Hepatocyte (in vitro differentiated cells): ENCODE data around the gene PACS1. TPM values are rescaled to one million over a fixed set of nuclear protein-coding genes. Genes with fewer than 3 reads are reported as not detected.
A peak's percentile ranks its signal among the peaks of the same experiment; 100 is the strongest.

Experiments
- DNase-seq: peaks from one replicate; pipeline ENCODE4 v3.0.0-alpha.2; 2016; ENCODE audit warnings: low spot score
- H2AFZ ChIP-seq: fragments of 200-600 bp; sonication (generic); 2 replicates; pipeline ENCODE4 v1.6.0; 2016; ENCODE audit warnings: antibody characterized with exemption, mild to moderate bottlenecking
- H3K27ac ChIP-seq: fragments of 200-600 bp; sonication (generic); 2 replicates; pipeline ENCODE4 v1.5.1; 2016; ENCODE audit warnings: mild to moderate bottlenecking
- H3K27me3 ChIP-seq: fragments of 200-600 bp; sonication (generic); 2 replicates; pipeline ENCODE4 v1.6.1; 2016
- H3K36me3 ChIP-seq: fragments of 200-600 bp; sonication (generic); replicated peaks from 2 replicates; pipeline ENCODE4 v1.5.1; 2016; ENCODE audit warnings: low read depth; ENCODE audit not compliant: insufficient read depth
- H3K4me1 ChIP-seq: fragments of 200-600 bp; sonication (generic); 2 replicates; pipeline ENCODE4 v1.5.1; 2016; ENCODE audit warnings: mild to moderate bottlenecking, moderate library complexity; ENCODE audit not compliant: insufficient read depth
- H3K4me2 ChIP-seq: fragments of 200-600 bp; sonication (generic); 2 replicates; pipeline ENCODE4 v1.6.0; 2016
- H3K4me3 ChIP-seq: fragments of 200-600 bp; sonication (generic); 2 replicates; pipeline ENCODE4 v1.5.1; 2016; ENCODE audit warnings: mild to moderate bottlenecking
- H3K79me2 ChIP-seq: fragments of 200-600 bp; sonication (generic); 2 replicates; pipeline ENCODE4 v1.6.0; 2017; ENCODE audit warnings: mild to moderate bottlenecking
- H3K9me2 ChIP-seq: fragments of 200-600 bp; sonication (generic); replicated peaks from 2 replicates; pipeline ENCODE4 v1.6.0; 2017; ENCODE audit warnings: mild to moderate bottlenecking; ENCODE audit not compliant: insufficient read depth
- H3K9me3 ChIP-seq: fragments of 200-600 bp; sonication (generic); 2 replicates; pipeline ENCODE4 v1.5.1; 2016; ENCODE audit warnings: low read depth, mild to moderate bottlenecking
- H4K20me1 ChIP-seq: fragments of 200-600 bp; sonication (generic); 2 replicates; pipeline ENCODE4 v1.6.0; 2016; ENCODE audit warnings: mild to moderate bottlenecking; ENCODE audit not compliant: insufficient read depth, poor library complexity, severe bottlenecking
- CTCF ChIP-seq: fragments of 200-600 bp; sonication (generic); IDR thresholded peaks from 2 replicates; pipeline ENCODE4 v1.5.1; 2016; ENCODE audit warnings: antibody characterized with exemption, mild to moderate bottlenecking; ENCODE audit not compliant: poor library complexity
- EZH2 ChIP-seq: fragments of 200-600 bp; sonication (generic); IDR thresholded peaks from 2 replicates; pipeline ENCODE4 v1.6.1; 2016; ENCODE audit warnings: antibody characterized with exemption, mild to moderate bottlenecking, borderline replicate concordance
- EZH2phosphoT487 ChIP-seq: fragments of 200-600 bp; sonication (generic); IDR thresholded peaks from one replicate; pipeline ENCODE4 v1.6.1; 2018; ENCODE audit warnings: antibody characterized with exemption, mild to moderate bottlenecking, low read depth, moderate library complexity; ENCODE audit not compliant: unreplicated experiment, severe bottlenecking
- WGBS: methylation state at CpG from one replicate; pipeline ENCODE4 v1.1.6; 2016; ENCODE audit warnings: low lambda C conversion rate; ENCODE audit errors: missing lambda C conversion rate; 5-methylcytosine and 5-hydroxymethylcytosine counted together
- polyA plus RNA-seq: library from polyadenylated mRNA; unstranded; fragments of >200 nt; fragmentation: Nextera tagmentation; extraction: Ambion mirVana; gene quantifications from 2 replicates; pipeline ENCODE4 v1.2.1, GENCODE V29; 2016
- total RNA-seq: library from RNA; depleted of rRNA; stranded (reverse); fragments of >200 nt; gene quantifications from 2 replicates; pipeline ENCODE4 v1.2.3, GENCODE V29; 2014

The PACS1 gene
- total and polyA plus RNA-seq, 2 experiments from 2014 or later = 28.2 to 71.5 TPM

- Histone ChIP-seq H3K9me3 (no peaks in the 10 kb centered on the region), H3K27ac (no peak overlapping the region), H3K4me2 (no peak overlapping the region), H3K36me3 (no peaks in the 10 kb centered on the region), H2AFZ (no peak overlapping the region), H3K4me1 (peaks cover 8% of the 10 kb centered on the region), H4K20me1 (peaks cover 3% of the 10 kb centered on the region), H3K9me2 (no peaks in the 10 kb centered on the region), H3K4me3 (no peak overlapping the region), H3K27me3 (no peaks in the 10 kb centered on the region), H3K79me2 (peaks cover 63% of the 10 kb centered on the region)
- 98% methylated on average over 2 of the region's 2 CpGs for WGBS
- no peak for DNase-seq
- TF ChIP-seq CTCF (no peak), EZH2phosphoT487 (no peak), EZH2 (no peak)
Observed at GRCh38 chr11:66178183-66178582, 108.1 kb downstream of the PACS1 start.

- Histone ChIP-seq H3K9me2 (no peaks in the 10 kb centered on the region), H4K20me1 (peaks cover 3% of the 10 kb centered on the region), H3K79me2 (peaks cover 67% of the 10 kb centered on the region), H3K27ac (no peak overlapping the region), H3K4me3 (no peak overlapping the region), H3K9me3 (no peaks in the 10 kb centered on the region), H3K4me1 (peaks cover 8% of the 10 kb centered on the region), H3K4me2 (no peak overlapping the region), H3K27me3 (no peaks in the 10 kb centered on the region), H2AFZ (no peak overlapping the region), H3K36me3 (no peaks in the 10 kb centered on the region)
- TF ChIP-seq EZH2phosphoT487 = no peak
- TF ChIP-seq EZH2 = no peak
- no peak for TF ChIP-seq CTCF
- no peak for DNase-seq
Observed at GRCh38 chr11:66178871-66179270, 108.8 kb downstream of the PACS1 start.

- Histone ChIP-seq H3K4me1 (peaks cover 8% of the 10 kb centered on the region), H3K4me2 (no peak overlapping the region), H3K27me3 (no peaks in the 10 kb centered on the region), H2AFZ (no peak overlapping the region), H3K9me2 (no peaks in the 10 kb centered on the region), H3K9me3 (no peaks in the 10 kb centered on the region), H3K4me3 (no peak overlapping the region), H3K36me3 (no peaks in the 10 kb centered on the region), H3K27ac (peak overlapping the region; percentile 4), H4K20me1 (no peaks in the 10 kb centered on the region), H3K79me2 (peaks cover 71% of the 10 kb centered on the region)
- TF ChIP-seq EZH2 (no peak), CTCF (no peak), EZH2phosphoT487 (no peak)
- DNase-seq = no peak
- WGBS = 63% methylated on average over 2 of the region's 2 CpGs
Observed at GRCh38 chr11:66181632-66182315, 111.7 kb downstream of the PACS1 start.
